GM06990 (cell line): ENCODE data around the gene ADCY9.

ENCODE experiments used
- DNase-seq: peaks from one replicate; pipeline ENCODE4 v3.0.0-alpha.2; 2011; ENCODE audit not compliant: insufficient read length; ENCODE audit errors: extremely low read depth
- H3K27me3 ChIP-seq: replicated peaks from 2 replicates; pipeline ENCODE4 v1.6.0; 2011; ENCODE audit warnings: low read length; ENCODE audit not compliant: control insufficient read depth, insufficient read depth
- H3K36me3 ChIP-seq: 2 replicates; pipeline ENCODE4 v1.5.1; 2011; ENCODE audit warnings: low read length; ENCODE audit not compliant: control insufficient read depth, insufficient read depth
- H3K4me3 ChIP-seq: replicated peaks from 2 replicates; pipeline ENCODE4 v1.5.1; 2011; ENCODE audit warnings: low read depth, mild to moderate bottlenecking, control low read depth, low read length
- TF ChIP-seq, protein P1 (sequence below): IDR thresholded peaks from 2 replicates; pipeline ENCODE4 v1.5.1; 2011; ENCODE audit warnings: low read length, control low read depth, mild to moderate bottlenecking, inconsistent platforms; ENCODE audit not compliant: insufficient read depth, poor library complexity, severe bottlenecking

The ADCY9 gene

DNA sequence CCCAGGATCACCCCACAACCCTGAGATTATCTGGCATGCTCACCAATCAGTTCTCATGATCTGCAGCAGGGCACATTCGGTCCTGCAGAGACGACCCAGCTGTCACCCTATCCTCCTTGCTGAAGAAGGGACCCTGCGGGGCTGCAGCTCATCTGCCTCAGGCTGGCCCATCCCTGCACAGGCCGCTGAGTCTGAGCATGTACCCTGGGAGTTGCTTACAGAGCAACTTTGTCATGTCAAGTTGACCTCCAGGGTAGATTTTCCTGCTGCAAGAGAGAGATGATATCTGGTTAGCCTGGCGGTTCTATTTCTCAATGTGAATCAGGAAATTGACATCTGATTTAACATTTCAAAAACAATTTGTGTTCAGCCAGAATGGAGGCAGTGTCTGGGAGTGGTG, 36.0 kb upstream of the ADCY9 start:
- no peaks in the 10 kb centered on the region for H3K27me3 ChIP-seq
- TF ChIP-seq, protein P1, sequence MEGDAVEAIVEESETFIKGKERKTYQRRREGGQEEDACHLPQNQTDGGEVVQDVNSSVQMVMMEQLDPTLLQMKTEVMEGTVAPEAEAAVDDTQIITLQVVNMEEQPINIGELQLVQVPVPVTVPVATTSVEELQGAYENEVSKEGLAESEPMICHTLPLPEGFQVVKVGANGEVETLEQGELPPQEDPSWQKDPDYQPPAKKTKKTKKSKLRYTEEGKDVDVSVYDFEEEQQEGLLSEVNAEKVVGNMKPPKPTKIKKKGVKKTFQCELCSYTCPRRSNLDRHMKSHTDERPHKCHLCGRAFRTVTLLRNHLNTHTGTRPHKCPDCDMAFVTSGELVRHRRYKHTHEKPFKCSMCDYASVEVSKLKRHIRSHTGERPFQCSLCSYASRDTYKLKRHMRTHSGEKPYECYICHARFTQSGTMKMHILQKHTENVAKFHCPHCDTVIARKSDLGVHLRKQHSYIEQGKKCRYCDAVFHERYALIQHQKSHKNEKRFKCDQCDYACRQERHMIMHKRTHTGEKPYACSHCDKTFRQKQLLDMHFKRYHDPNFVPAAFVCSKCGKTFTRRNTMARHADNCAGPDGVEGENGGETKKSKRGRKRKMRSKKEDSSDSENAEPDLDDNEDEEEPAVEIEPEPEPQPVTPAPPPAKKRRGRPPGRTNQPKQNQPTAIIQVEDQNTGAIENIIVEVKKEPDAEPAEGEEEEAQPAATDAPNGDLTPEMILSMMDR: no peak
- H3K36me3 ChIP-seq: no peaks in the 10 kb centered on the region
- no peak overlapping the region for H3K4me3 ChIP-seq
- DNase-seq: no peak

DNA sequence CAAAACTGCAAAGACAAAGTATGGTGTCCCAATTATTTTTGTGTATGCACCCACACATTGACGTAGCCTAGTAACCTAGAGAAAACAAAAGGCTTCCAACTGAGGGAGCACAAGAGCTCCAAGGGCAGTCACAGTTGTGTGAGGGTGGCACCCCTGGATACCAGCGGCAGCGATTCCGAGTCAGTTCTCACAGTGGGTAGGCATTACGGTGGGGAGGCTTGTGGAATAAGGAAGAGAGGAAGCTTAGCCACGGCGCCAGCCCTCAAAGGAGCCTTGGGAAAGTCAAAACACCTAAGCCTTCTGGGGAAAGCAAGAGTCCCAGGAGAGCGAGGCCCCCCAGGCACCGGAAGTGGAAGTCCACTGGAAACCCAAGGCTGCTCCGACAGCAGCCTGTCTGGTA, 31.0 kb upstream of the ADCY9 start:
- Histone ChIP-seq H3K27me3 (no peaks in the 10 kb centered on the region), H3K4me3 (no peak overlapping the region), H3K36me3 (no peaks in the 10 kb centered on the region)
- TF ChIP-seq, protein P1: no peak
- no peak for DNase-seq

- TF ChIP-seq, protein P1: no peak
- H3K4me3 ChIP-seq: no peak overlapping the region
- no peaks in the 10 kb centered on the region for H3K27me3 ChIP-seq
- DNase-seq: peak; percentile 39
- no peaks in the 10 kb centered on the region for H3K36me3 ChIP-seq
Observed at GRCh38 chr16:4142268-4142667, 26.0 kb upstream of the ADCY9 start.

GRCh38 chr16:4141604-4142003, 25.4 kb upstream of the ADCY9 start:
- no peak overlapping the region for H3K4me3 ChIP-seq
- TF ChIP-seq, protein P1: no peak
- H3K27me3 ChIP-seq: no peaks in the 10 kb centered on the region
- H3K36me3 ChIP-seq: no peaks in the 10 kb centered on the region
- DNase-seq: no peak

- no peaks in the 10 kb centered on the region for H3K27me3 ChIP-seq
- H3K4me3 ChIP-seq: no peak overlapping the region
- H3K36me3 ChIP-seq: no peaks in the 10 kb centered on the region
- no peak for DNase-seq
- TF ChIP-seq, protein P1: no peak
Observed at GRCh38 chr16:4140652-4141051, 24.4 kb upstream of the ADCY9 start.

DNA sequence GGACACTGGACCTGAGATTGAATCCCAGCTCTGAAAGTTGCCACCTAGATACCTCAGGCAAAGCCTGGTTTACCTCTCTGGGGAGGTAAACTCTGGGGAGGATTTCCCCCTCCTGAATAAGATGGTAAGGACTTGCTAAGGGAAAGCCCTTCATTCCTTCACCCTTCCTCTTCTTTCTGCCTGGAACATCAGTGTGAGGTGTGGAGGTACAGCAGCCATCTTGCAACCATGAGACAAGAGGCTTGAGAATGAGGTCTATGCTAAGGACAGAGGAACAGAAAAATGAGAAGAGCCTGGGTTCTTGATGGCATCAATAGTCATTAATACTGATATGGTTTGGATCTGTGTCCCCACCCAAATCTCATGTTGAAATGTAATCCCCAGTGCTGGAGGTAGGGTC, 23.7 kb upstream of the ADCY9 start:
- Histone ChIP-seq H3K36me3 (no peaks in the 10 kb centered on the region), H3K27me3 (no peaks in the 10 kb centered on the region), H3K4me3 (no peak overlapping the region)
- TF ChIP-seq, protein P1: no peak
- no peak for DNase-seq
